Islet precursor cell (in vitro differentiated cells): ENCODE data around the gene TJP1.
"Not testable (repeated sequence)": the region's sequence is repeated elsewhere in the genome, so short reads cannot be mapped to it uniquely, and the experiment has no call there.

Experiments used
- DNase-seq: peaks from one replicate; pipeline ENCODE4 v3.0.0-alpha.2; 2018

Gene TJP1

GRCh38 chr15:29838352-29839010, 16.2 kb upstream of the TJP1 start:
- no peak for DNase-seq

- no peak for DNase-seq
These were observed 13.0 kb upstream of the TJP1 start for GRCh38 chr15:29835301-29835700.

- no peak for DNase-seq
These were observed 10.4 kb upstream of the TJP1 start for GRCh38 chr15:29832709-29833108.

- peak; percentile 55 for DNase-seq
These were observed 4.9 kb upstream of the TJP1 start for GRCh38 chr15:29826908-29827820.

GRCh38 chr15:29825227-29825626, 3.0 kb upstream of the TJP1 start:
- DNase-seq = no peak

GRCh38 chr15:29822684-29823459, 604 bp upstream of the TJP1 start:
- DNase-seq = peak; percentile 92

- DNase-seq = peak; percentile 95
These were observed 710 bp downstream of the TJP1 start for GRCh38 chr15:29821416-29822099.

- DNase-seq = no peak
These were observed 1.7 kb downstream of the TJP1 start for GRCh38 chr15:29820394-29821154.

GRCh38 chr15:29819979-29820378, 2.3 kb downstream of the TJP1 start:
- DNase-seq = no peak

- no peak for DNase-seq
These were observed 4.1 kb downstream of the TJP1 start for GRCh38 chr15:29818141-29818540.

GRCh38 chr15:29817455-29817854, 4.8 kb downstream of the TJP1 start:
- not testable (repeated sequence) for DNase-seq

- DNase-seq = peak; percentile 53
These were observed 7.1 kb downstream of the TJP1 start for GRCh38 chr15:29815000-29815710.

- DNase-seq = no peak
These were observed 9.3 kb downstream of the TJP1 start for GRCh38 chr15:29813009-29813408.

GRCh38 chr15:29812384-29812694, 9.9 kb downstream of the TJP1 start:
- DNase-seq = peak; percentile 72

GRCh38 chr15:29811691-29812383, 10.4 kb downstream of the TJP1 start:
- DNase-seq = no peak

GRCh38 chr15:29805708-29806104, 16.6 kb downstream of the TJP1 start:
- DNase-seq = no peak

- DNase-seq = no peak
These were observed 17.1 kb downstream of the TJP1 start for GRCh38 chr15:29805043-29805707.

GRCh38 chr15:29802411-29802810, 19.9 kb downstream of the TJP1 start:
- DNase-seq = no peak

- no peak for DNase-seq
These were observed 21.5 kb downstream of the TJP1 start for GRCh38 chr15:29800491-29801366.
